H1 (cell line): ENCODE data around the gene ADARB2. TPM values are rescaled to one million over a fixed set of nuclear protein-coding genes. Genes with fewer than 3 reads are reported as not detected.

ENCODE experiments used
- BRCA1 ChIP-seq: IDR thresholded peaks from 2 replicates; pipeline ENCODE4 v1.6.1; 2012; ENCODE audit warnings: low read depth, low read length, improper control_type of control experiment
- FOSL1 ChIP-seq: IDR thresholded peaks from 2 replicates; pipeline ENCODE4 v1.6.1; 2011; ENCODE audit warnings: mild to moderate bottlenecking, low read depth, low read length, moderate library complexity; ENCODE audit not compliant: insufficient read depth
- PHF8 ChIP-seq: fragments of 200-600 bp; sonication (generic); conservative IDR thresholded peaks from 2 replicates; pipeline ENCODE4 v1.7.1; 2012; ENCODE audit warnings: low read depth, mild to moderate bottlenecking, inconsistent platforms, low read length, moderate library complexity
- SIN3A ChIP-seq, 2 experiments: IDR thresholded peaks in 1 of 2; conservative IDR thresholded peaks in 1 of 2; 2 replicates each; pipeline ENCODE4 v1.6.1; 2011 to 2012; ENCODE audit warnings: low read length in 2 of 2, improper control_type of control experiment in 1 of 2, low read depth in 1 of 2, mild to moderate bottlenecking in 1 of 2
- SIX5 ChIP-seq: IDR thresholded peaks from 2 replicates; pipeline ENCODE4 v1.6.1; 2011; ENCODE audit warnings: mild to moderate bottlenecking, low read depth, low read length
- SUZ12 ChIP-seq: fragments of 200-600 bp; sonication (generic); IDR thresholded peaks from 2 replicates; pipeline ENCODE4 v1.6.1; 2012; ENCODE audit warnings: mild to moderate bottlenecking, inconsistent platforms, low read length, moderate library complexity, mixed read lengths
- polyA plus RNA-seq, 7 experiments: library from polyadenylated mRNA; depleted of rRNA in 3 of 7; stranded (reverse) in 5 of 7; unstranded in 2 of 7; fragments of >200 nt in 5 of 7; fragments of 200-250 nt in 2 of 7; gene quantifications; 1 replicate in 5 of 7; 2 replicates in 1 of 7; 4 replicates in 1 of 7; pipeline versions ENCODE4 v1.2.1 to v1.2.3, GENCODE V29; 2011 to 2013; ENCODE audit warnings: missing spikeins in 2 of 7, mixed read lengths in 2 of 7
- total RNA-seq: library from RNA; stranded (reverse); fragmentation: NEBNext Ultra II Directional; extraction: Animal tissue kit (Norgen Biotek cat#: 25700); gene quantifications from 2 replicates; pipeline ENCODE4 v1.2.1, GENCODE V29; 2021
- TF ChIP-seq, protein P1 (sequence below): fragments of 300-600 bp; sonication (generic); IDR thresholded peaks from 2 replicates; pipeline ENCODE4 v1.7.1; 2012; ENCODE audit warnings: low read length, moderate library complexity, mild to moderate bottlenecking, inconsistent platforms; ENCODE audit not compliant: insufficient replicate concordance
- TF ChIP-seq, protein P2 (sequence below): IDR thresholded peaks from 2 replicates; pipeline ENCODE4 v1.6.1; 2012; ENCODE audit warnings: inconsistent platforms

ADARB2 gene
- total and polyA plus RNA-seq, 2 of the 8 experiments (the other 6 are each of a cell fraction or from before 2014, with no cell fraction given): 2.2 to 2.8 TPM

DNA sequence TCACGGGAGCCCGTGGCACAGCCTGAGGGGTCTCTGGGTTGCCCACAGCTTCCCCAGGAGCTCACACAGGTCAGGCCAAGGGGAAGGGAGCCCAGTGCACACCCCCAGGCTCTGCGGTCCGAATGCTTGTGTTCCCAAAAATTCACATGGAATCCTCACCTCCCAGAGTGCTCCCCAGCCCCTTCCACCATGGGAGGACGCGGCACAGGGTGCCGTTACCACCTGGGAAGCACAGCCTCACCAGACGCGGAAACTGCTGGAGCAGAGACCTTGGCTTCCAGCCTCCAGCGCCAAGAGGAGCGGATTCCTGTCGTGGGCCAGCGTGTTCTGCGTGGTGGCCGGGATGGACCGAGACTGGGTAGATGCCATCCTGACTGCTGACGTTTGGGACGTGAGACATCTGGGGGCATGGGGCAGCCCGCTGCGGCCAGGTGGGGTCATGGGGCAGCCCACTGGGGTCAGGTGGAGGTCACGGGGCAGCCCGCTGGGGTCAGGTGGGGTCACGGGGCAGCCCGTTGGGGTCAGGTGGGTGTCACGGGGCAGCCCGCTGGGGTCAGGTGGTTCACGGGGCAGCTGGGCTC is 531.8 kb downstream of the ADARB2 start (continued):
- TF ChIP-seq, protein P1, sequence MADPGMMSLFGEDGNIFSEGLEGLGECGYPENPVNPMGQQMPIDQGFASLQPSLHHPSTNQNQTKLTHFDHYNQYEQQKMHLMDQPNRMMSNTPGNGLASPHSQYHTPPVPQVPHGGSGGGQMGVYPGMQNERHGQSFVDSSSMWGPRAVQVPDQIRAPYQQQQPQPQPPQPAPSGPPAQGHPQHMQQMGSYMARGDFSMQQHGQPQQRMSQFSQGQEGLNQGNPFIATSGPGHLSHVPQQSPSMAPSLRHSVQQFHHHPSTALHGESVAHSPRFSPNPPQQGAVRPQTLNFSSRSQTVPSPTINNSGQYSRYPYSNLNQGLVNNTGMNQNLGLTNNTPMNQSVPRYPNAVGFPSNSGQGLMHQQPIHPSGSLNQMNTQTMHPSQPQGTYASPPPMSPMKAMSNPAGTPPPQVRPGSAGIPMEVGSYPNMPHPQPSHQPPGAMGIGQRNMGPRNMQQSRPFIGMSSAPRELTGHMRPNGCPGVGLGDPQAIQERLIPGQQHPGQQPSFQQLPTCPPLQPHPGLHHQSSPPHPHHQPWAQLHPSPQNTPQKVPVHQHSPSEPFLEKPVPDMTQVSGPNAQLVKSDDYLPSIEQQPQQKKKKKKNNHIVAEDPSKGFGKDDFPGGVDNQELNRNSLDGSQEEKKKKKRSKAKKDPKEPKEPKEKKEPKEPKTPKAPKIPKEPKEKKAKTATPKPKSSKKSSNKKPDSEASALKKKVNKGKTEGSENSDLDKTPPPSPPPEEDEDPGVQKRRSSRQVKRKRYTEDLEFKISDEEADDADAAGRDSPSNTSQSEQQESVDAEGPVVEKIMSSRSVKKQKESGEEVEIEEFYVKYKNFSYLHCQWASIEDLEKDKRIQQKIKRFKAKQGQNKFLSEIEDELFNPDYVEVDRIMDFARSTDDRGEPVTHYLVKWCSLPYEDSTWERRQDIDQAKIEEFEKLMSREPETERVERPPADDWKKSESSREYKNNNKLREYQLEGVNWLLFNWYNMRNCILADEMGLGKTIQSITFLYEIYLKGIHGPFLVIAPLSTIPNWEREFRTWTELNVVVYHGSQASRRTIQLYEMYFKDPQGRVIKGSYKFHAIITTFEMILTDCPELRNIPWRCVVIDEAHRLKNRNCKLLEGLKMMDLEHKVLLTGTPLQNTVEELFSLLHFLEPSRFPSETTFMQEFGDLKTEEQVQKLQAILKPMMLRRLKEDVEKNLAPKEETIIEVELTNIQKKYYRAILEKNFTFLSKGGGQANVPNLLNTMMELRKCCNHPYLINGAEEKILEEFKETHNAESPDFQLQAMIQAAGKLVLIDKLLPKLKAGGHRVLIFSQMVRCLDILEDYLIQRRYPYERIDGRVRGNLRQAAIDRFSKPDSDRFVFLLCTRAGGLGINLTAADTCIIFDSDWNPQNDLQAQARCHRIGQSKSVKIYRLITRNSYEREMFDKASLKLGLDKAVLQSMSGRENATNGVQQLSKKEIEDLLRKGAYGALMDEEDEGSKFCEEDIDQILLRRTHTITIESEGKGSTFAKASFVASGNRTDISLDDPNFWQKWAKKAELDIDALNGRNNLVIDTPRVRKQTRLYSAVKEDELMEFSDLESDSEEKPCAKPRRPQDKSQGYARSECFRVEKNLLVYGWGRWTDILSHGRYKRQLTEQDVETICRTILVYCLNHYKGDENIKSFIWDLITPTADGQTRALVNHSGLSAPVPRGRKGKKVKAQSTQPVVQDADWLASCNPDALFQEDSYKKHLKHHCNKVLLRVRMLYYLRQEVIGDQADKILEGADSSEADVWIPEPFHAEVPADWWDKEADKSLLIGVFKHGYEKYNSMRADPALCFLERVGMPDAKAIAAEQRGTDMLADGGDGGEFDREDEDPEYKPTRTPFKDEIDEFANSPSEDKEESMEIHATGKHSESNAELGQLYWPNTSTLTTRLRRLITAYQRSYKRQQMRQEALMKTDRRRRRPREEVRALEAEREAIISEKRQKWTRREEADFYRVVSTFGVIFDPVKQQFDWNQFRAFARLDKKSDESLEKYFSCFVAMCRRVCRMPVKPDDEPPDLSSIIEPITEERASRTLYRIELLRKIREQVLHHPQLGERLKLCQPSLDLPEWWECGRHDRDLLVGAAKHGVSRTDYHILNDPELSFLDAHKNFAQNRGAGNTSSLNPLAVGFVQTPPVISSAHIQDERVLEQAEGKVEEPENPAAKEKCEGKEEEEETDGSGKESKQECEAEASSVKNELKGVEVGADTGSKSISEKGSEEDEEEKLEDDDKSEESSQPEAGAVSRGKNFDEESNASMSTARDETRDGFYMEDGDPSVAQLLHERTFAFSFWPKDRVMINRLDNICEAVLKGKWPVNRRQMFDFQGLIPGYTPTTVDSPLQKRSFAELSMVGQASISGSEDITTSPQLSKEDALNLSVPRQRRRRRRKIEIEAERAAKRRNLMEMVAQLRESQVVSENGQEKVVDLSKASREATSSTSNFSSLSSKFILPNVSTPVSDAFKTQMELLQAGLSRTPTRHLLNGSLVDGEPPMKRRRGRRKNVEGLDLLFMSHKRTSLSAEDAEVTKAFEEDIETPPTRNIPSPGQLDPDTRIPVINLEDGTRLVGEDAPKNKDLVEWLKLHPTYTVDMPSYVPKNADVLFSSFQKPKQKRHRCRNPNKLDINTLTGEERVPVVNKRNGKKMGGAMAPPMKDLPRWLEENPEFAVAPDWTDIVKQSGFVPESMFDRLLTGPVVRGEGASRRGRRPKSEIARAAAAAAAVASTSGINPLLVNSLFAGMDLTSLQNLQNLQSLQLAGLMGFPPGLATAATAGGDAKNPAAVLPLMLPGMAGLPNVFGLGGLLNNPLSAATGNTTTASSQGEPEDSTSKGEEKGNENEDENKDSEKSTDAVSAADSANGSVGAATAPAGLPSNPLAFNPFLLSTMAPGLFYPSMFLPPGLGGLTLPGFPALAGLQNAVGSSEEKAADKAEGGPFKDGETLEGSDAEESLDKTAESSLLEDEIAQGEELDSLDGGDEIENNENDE: no peak
- TF ChIP-seq FOSL1: no peak
- no peak for TF ChIP-seq BRCA1
- no peak for TF ChIP-seq SUZ12
- TF ChIP-seq PHF8: no peak
- TF ChIP-seq SIX5: no peak
- TF ChIP-seq, protein P2, sequence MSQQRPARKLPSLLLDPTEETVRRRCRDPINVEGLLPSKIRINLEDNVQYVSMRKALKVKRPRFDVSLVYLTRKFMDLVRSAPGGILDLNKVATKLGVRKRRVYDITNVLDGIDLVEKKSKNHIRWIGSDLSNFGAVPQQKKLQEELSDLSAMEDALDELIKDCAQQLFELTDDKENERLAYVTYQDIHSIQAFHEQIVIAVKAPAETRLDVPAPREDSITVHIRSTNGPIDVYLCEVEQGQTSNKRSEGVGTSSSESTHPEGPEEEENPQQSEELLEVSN: no peak
- TF ChIP-seq SIN3A (conservative IDR thresholded peaks at IDR 0.05 in 1 of 2, IDR thresholded peaks at IDR 0.05 in 1 of 2; ENCODE audit: low read depth in 1 of 2, low read length in 2 of 2): no peak
